Memory B cell (primary cell): Measurements from ENCODE around the gene SEZ6L.

Experiments used
- ATAC-seq: fragments of 150-1000 bp; cut with Tn5 transposase; 2 replicates; pipeline ENCODE4 v1.10.0; 2021; ENCODE audit warnings: low read depth, mild to moderate bottlenecking, moderate library complexity
- DNase-seq, 2 donors: peaks; one replicate each; pipeline ENCODE4 v3.0.0; 2022; ENCODE audit warnings: low spot score in 2 of 2
- H3K27ac Mint-ChIP-seq: one replicate; pipeline ENCODE4 v1.8.0; 2022; ENCODE audit warnings: mild to moderate bottlenecking, moderate library complexity, mixed read lengths
- H3K27me3 Mint-ChIP-seq: one replicate; pipeline ENCODE4 v1.8.0; 2022; ENCODE audit warnings: mixed read lengths
- H3K36me3 Mint-ChIP-seq: one replicate; pipeline ENCODE4 v1.8.0; 2022; ENCODE audit warnings: mild to moderate bottlenecking, mixed read lengths
- H3K4me1 Mint-ChIP-seq: one replicate; pipeline ENCODE4 v1.8.0; 2022; ENCODE audit warnings: mixed read lengths
- H3K4me3 Mint-ChIP-seq: one replicate; pipeline ENCODE4 v1.8.0; 2022; ENCODE audit warnings: mild to moderate bottlenecking, moderate library complexity, mixed read lengths
- H3K9me3 Mint-ChIP-seq: one replicate; pipeline ENCODE4 v1.8.0; 2022; ENCODE audit warnings: mixed read lengths

The SEZ6L gene

DNA sequence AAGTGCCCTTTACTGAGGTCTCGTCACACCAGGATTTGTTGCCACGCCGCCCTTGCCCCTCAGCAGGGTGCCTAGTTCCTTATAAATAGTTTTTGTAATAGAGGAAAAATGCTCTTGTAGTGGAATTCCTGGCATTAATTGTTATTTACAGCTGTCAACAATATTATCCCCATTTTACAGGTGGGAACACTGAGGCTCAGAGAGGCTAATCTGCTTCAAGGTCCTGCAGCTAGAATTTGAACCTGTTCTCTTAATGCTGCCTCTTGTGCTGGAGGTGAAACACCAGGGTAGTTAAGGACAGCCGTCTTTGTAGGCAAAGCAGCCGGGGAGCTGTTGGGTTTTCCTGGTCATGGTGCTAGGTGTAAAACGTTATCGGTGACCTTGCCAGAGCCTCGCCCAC lies 159.0 kb downstream of the SEZ6L start:
- H3K4me3 Mint-ChIP-seq = no peak overlapping the region
- no peak for ATAC-seq
- no peaks in the 10 kb centered on the region for H3K36me3 Mint-ChIP-seq
- H3K27me3 Mint-ChIP-seq = peaks cover 19% of the 10 kb centered on the region
- no peak for DNase-seq
- peaks cover 3% of the 10 kb centered on the region for H3K4me1 Mint-ChIP-seq
- H3K9me3 Mint-ChIP-seq = no peaks in the 10 kb centered on the region
- no peak overlapping the region for H3K27ac Mint-ChIP-seq

DNA sequence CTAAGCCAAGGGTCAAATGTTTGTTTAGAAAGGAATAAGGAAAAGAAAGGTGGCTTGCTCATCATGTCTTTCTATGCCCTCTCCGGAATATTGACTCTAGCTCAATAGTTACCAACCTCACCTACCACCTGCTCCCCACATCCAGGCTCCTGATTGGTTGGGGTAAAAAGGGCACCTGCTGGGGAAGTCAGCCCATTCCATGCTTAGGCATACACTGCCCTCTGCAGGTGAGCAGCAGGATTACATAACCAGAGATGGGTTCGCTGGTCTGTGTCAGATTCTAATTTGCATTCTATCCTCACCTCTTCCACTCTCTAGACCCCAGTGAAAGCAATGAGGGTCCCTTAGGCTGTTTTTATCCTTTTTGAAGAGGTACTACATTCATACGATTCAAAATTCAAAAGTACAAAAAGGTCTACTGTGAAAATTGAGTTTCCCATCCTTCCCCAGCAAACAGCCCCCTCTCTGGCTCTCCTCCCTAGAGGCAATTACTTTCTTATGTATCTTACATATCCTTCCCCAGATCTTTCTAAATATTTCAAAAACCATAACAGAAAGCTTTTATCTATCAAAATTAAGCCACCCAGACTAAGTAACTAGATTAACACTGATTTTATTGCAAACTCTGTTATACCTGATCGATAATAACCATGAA lies 161.8 kb downstream of the SEZ6L start:
- peaks cover 14% of the 10 kb centered on the region for H3K27me3 Mint-ChIP-seq
- H3K9me3 Mint-ChIP-seq = no peaks in the 10 kb centered on the region
- H3K4me3 Mint-ChIP-seq = no peak overlapping the region
- peak; percentile 48 to 57 for DNase-seq
- no peak overlapping the region for H3K27ac Mint-ChIP-seq
- ATAC-seq = peak; percentile 83
- H3K4me1 Mint-ChIP-seq = peaks cover 3% of the 10 kb centered on the region
- no peaks in the 10 kb centered on the region for H3K36me3 Mint-ChIP-seq

DNA sequence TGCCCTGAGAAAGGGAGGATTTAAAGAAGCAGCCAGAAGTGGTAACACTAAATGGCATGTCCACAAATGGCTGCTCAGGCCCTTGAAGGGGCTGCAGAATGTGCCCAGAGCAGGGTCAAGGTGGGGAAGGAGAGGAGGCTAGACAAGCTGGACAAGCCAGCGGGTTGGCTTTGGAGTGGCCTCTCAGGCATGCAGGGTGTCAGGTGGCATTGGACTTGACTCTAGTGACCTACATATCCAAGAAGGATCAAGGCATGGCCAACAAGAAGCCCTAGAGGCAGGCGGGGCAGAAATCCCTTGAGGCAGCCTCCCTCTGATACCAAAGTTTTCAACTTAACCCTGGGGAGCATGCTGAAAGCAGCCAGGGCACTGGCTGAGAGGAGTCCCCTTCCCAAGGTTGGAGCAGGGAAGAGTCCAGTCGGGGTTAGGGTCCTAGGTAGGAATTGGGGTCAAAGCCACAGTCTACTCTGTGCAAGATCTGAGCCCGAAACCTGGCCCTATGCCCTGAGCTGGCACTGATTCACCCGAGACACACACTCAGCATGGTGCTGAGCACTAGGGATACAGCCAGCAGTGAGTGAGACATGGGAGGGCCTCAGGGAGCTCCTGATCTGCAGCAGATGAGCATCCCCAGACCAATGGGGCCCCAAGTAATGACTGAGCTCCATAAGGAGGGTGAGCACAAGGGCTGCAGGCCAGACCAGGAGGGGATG lies 164.0 kb downstream of the SEZ6L start:
- H3K27ac Mint-ChIP-seq = no peak overlapping the region
- no peak for DNase-seq
- H3K36me3 Mint-ChIP-seq = no peaks in the 10 kb centered on the region
- no peaks in the 10 kb centered on the region for H3K9me3 Mint-ChIP-seq
- no peak for ATAC-seq
- H3K4me1 Mint-ChIP-seq = no peaks in the 10 kb centered on the region
- H3K4me3 Mint-ChIP-seq = no peak overlapping the region
- peaks cover 10% of the 10 kb centered on the region for H3K27me3 Mint-ChIP-seq

DNA sequence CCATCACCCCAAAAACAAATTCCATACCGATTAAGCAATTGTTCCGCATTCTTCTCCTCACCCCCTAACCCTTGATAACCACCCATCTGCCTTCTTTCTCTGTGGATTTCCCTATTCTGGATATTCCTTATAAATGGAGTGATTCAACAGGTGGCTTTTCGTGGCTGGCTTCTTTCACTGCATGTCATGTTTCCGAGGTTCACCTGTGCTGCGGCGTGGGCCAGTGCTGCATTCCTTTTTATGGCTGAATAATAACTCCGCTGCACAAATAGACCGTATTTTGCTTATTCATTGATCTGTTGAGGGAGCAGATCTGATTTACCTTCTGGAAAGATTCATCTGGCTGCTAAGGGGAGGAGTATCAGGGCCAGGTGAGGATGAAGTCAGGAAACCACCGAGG lies 165.0 kb downstream of the SEZ6L start:
- H3K27me3 Mint-ChIP-seq = peaks cover 11% of the 10 kb centered on the region
- ATAC-seq (no peak), DNase-seq (no peak)
- no peaks in the 10 kb centered on the region for H3K36me3 Mint-ChIP-seq
- H3K9me3 Mint-ChIP-seq = no peaks in the 10 kb centered on the region
- H3K27ac Mint-ChIP-seq = no peak overlapping the region
- H3K4me3 Mint-ChIP-seq = no peak overlapping the region
- H3K4me1 Mint-ChIP-seq = no peaks in the 10 kb centered on the region

DNA sequence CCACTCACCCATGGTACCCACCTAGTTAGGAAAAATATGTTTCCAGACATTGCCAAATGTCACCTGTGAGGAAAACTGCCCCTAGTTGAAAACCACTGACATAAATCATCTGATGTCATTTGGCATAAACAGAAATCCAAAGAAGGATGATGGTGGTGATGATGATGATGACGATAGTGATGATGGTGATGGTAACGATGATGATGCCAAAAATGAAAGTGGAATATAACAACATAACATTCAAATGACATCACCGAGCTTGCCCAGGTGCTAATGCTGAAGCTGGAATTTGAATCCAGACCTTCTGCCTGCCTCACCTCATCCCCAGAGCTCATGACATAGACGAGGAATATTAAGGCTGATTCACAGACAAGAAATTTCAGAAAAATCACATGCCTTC lies 167.5 kb downstream of the SEZ6L start:
- H3K9me3 Mint-ChIP-seq = no peaks in the 10 kb centered on the region

DNA sequence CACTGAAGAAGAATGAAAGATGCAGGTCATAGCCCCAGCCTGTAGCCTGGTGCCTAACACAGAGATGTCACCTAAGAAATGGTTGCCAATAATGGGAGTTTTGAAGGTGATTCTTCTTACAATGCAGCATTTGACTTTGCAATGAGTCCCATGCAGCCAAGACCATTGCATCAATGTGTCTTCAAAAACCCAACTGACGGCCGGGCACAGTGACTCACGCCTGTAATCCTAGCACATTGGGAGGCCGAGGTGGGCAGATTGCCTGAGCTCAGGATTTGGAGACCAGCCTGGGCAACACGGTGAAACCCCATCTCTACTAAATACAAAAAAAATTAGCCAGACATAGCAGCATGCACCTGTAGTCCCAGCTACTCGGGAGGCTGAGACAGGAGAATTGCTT lies 170.5 kb downstream of the SEZ6L start:
- H3K27ac Mint-ChIP-seq = no peak overlapping the region
- H3K4me3 Mint-ChIP-seq = no peak overlapping the region
- ATAC-seq (no peak), DNase-seq (no peak)
- H3K9me3 Mint-ChIP-seq = no peaks in the 10 kb centered on the region
- H3K36me3 Mint-ChIP-seq = no peaks in the 10 kb centered on the region
- H3K4me1 Mint-ChIP-seq = no peaks in the 10 kb centered on the region
- peaks cover 18% of the 10 kb centered on the region for H3K27me3 Mint-ChIP-seq

More for the DNA sequence above, 167.5 kb downstream of the SEZ6L start:
- ATAC-seq = no peak
- Mint-ChIP-seq H3K36me3 (no peaks in the 10 kb centered on the region), H3K27me3 (peaks cover 23% of the 10 kb centered on the region), H3K4me3 (no peak overlapping the region), H3K4me1 (no peaks in the 10 kb centered on the region), H3K27ac (no peak overlapping the region)
- DNase-seq = no peak

DNA sequence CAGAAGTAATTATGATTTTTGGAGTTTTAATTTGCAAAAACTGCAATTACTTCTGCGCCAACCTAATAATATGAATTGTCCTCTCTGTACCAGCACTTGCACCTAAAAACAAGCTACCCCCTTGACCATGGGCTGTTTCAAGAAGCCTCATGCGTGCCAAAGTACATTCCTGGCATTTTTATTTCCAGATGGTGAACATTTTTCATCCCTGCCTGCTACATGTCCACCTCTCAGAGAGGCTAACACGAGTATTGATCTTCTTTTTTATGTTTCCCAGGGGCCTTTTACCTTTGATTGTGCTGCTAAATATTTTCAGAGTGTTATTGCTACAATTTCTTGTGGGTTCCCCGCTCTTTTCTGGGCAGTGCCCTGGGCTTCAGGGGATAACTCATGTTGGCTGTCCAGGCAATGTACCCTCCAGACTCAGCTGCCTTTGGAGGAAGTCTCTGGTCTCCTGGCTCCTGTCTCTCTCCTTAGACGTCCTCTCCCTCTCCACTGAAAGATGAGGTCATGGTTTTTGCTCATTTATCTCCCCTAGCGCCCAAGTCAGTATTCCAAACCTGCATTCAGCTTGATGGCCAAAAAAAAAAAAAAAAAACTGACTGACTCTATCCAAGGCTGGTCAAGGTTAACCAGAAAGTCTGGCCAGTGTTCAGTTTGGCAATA lies 173.6 kb downstream of the SEZ6L start:
- ATAC-seq = no peak
- peaks cover 2% of the 10 kb centered on the region for H3K9me3 Mint-ChIP-seq
- no peak overlapping the region for H3K4me3 Mint-ChIP-seq
- H3K27ac Mint-ChIP-seq = no peak overlapping the region
- no peaks in the 10 kb centered on the region for H3K36me3 Mint-ChIP-seq
- H3K4me1 Mint-ChIP-seq = no peaks in the 10 kb centered on the region
- peaks cover 24% of the 10 kb centered on the region for H3K27me3 Mint-ChIP-seq
- DNase-seq = no peak

DNA sequence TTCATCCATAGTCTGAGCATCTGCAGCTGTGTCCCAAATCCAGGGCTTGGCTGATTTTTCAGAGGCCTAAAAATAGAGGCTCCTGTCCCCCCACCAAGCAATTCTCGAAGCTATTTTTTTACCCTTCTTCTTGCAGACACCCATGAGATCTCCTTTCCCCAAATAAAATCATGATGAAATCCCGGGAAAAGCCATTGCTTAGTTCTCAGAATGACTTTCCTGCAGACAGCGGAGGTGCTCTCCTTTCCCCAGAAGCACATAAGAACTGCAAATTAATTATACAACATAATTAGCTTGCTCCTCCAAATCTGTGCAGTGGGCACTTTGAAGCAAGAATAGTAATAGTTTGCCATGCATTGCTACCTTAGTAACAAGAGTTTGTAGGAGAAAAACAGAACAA lies 176.2 kb downstream of the SEZ6L start:
- Mint-ChIP-seq H3K36me3 (peaks cover 1% of the 10 kb centered on the region), H3K27ac (no peak overlapping the region), H3K4me3 (no peak overlapping the region), H3K4me1 (no peaks in the 10 kb centered on the region), H3K9me3 (peaks cover 4% of the 10 kb centered on the region), H3K27me3 (peaks cover 20% of the 10 kb centered on the region)
- ATAC-seq (no peak), DNase-seq (no peak)

DNA sequence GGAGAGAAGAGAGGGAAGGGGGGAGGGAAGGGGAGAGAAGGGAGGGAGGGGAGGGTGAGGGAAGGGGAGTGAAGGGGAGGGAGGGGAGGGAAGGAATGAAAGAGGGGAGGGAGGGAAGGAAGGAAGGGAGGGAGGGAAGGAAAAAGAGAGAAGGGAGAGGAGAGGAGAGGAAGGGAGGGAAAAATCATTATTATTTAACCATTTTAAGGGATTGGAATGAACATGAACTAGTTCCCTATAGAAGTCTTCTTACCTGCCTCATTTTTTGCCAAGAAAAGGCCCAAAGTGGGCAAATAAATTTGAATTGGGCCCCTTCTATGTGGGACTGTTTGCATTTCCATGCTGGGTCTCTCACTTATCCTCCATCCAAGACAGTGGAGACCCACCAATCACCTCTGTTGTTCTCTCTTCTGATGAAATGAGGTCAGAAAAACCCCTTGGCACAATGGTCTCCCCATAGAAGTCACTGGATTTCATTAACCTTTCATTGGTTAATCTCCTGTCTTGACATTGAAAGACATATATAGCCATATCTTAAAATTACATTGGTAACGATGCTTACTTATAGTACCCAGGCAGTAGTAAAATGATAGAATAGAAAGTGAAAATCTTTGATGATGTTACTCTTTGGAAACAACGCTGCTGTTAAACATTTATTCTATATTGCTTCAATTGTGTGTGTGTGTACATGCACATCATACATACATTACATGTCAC lies 179.7 kb downstream of the SEZ6L start:
- Mint-ChIP-seq H3K4me3 (no peak overlapping the region), H3K27me3 (peaks cover 18% of the 10 kb centered on the region), H3K9me3 (peaks cover 4% of the 10 kb centered on the region), H3K36me3 (peaks cover 1% of the 10 kb centered on the region), H3K27ac (no peak overlapping the region), H3K4me1 (no peaks in the 10 kb centered on the region)
- no peak for ATAC-seq
- no peak for DNase-seq

DNA sequence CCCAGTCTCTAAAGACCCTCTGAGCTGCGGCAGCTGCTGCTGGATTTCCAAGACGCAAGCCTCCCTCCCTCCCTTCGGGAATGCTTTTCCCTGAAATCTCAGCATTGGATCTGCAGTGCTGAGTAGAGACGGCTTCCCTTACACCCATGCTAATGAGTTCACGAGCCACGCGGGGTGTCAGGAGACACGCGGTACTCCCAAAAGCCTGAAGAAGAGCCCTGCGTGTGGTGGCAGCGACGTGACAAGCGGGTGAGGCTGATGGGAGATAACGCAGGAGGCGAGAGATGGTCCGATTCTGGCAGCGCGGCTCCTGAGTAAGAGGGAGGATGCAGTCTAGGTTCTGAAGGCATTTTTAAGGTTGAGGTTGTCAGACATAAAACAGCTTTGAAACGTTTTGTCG lies 185.4 kb downstream of the SEZ6L start:
- ATAC-seq (no peak), DNase-seq (no peak)
- Mint-ChIP-seq H3K36me3 (no peaks in the 10 kb centered on the region), H3K4me1 (no peaks in the 10 kb centered on the region), H3K27me3 (peaks cover 17% of the 10 kb centered on the region), H3K9me3 (no peaks in the 10 kb centered on the region), H3K27ac (no peak overlapping the region), H3K4me3 (no peak overlapping the region)

DNA sequence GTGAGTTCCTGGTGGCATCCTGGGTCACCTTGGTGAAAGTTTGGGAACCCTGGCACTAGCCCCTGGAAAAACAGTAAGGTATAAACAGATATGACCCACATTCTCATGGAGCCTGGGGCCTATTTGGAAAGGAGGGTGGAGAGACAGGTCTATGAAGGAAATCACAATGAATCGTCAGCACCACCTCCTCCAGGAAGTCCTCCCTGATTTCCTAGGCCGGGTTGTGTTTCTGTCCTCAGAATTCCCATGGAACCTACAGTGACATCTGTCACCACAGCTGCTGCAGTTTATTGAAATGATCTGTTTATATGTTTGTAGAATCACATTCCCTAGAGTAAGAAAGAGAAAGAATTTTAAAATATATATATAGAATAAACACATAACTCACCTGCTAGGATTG lies 188.0 kb downstream of the SEZ6L start:
- peaks cover 15% of the 10 kb centered on the region for H3K27me3 Mint-ChIP-seq
- H3K9me3 Mint-ChIP-seq = no peaks in the 10 kb centered on the region
- H3K4me3 Mint-ChIP-seq = no peak overlapping the region
- H3K4me1 Mint-ChIP-seq = no peaks in the 10 kb centered on the region
- DNase-seq (no peak), ATAC-seq (no peak)
- no peaks in the 10 kb centered on the region for H3K36me3 Mint-ChIP-seq
- no peak overlapping the region for H3K27ac Mint-ChIP-seq

DNA sequence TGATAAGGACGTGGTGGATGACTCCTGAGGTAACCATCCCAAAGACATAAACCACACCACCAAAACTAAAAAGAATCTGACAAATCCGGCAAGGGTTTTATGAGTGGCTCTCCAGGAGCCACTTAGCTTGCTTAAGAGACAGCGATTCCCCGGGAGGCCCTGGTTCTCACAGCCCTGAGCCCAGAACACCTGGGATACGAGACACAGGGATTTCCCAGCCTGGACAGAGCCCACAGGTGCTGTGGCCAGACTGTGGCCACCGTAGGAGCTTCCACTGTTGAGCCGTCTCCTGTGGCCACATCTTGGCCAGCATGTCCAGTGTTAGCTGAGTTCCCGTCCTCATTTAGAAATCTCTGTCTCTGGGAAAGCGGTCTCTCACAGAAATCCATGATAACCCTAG lies 188.6 kb downstream of the SEZ6L start:
- Mint-ChIP-seq H3K27me3 (peaks cover 15% of the 10 kb centered on the region), H3K4me1 (no peaks in the 10 kb centered on the region), H3K36me3 (no peaks in the 10 kb centered on the region), H3K4me3 (no peak overlapping the region), H3K27ac (no peak overlapping the region), H3K9me3 (no peaks in the 10 kb centered on the region)
- ATAC-seq (no peak), DNase-seq (no peak)

DNA sequence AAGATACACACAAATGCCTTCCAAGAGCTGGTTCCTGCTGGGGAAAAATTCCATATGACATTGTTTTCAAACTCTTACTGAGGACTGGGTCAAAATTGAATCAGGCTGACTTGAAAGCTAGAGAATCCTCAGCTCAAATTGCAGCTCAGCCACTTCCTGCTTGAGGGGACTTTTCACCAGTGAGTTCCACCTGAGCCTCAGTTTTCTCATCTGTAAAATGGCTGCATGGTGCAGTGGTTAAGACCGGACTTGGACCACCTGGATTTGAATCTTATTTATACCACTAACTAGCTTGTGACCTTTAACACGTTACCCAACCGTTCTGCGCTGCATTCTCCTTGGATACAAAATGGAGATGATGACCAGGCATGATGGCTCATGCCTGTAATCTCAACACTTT lies 189.9 kb downstream of the SEZ6L start:
- Mint-ChIP-seq H3K4me1 (no peaks in the 10 kb centered on the region), H3K4me3 (no peak overlapping the region), H3K36me3 (no peaks in the 10 kb centered on the region), H3K9me3 (no peaks in the 10 kb centered on the region), H3K27ac (no peak overlapping the region), H3K27me3 (peaks cover 7% of the 10 kb centered on the region)
- ATAC-seq (no peak), DNase-seq (no peak)

DNA sequence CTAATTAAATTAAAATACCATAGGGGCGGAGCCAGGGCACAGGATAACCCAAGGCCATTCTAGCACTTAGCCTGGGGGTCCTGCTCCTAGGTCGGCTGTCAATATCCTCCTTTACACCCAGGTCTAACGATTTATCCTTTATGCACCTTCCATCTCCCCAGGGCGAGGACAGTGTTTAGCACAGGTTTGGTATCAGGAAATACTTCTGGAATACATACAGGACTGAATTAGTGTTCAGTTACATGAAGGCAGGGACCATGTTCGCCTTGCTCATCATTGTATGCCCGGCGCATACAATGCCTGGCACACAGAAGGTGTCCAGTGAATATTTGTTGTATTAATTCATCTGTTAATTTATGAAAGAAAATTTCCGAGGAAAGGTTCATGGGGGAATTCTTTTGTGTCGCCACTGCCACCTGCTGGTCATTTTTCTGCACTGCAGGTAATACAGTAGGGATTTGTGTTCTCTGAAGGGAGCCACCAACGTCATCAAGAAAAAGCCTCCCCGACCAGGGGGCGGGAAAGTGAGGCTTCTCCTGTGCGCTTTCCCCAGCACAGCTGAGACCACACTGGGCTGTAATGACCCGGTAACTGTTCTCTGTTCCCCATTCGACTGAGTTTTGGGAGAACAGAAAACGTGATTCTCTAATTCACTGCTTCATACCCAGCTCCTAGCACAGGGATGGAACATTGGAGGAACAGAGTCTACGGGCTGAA lies 191.1 kb downstream of the SEZ6L start:
- ATAC-seq = peak; percentile 60
- H3K4me1 Mint-ChIP-seq = no peaks in the 10 kb centered on the region
- no peak overlapping the region for H3K27ac Mint-ChIP-seq
- H3K4me3 Mint-ChIP-seq = no peak overlapping the region
- H3K36me3 Mint-ChIP-seq = no peaks in the 10 kb centered on the region
- no peaks in the 10 kb centered on the region for H3K27me3 Mint-ChIP-seq
- DNase-seq = peak; percentile 46 to 63
- no peaks in the 10 kb centered on the region for H3K9me3 Mint-ChIP-seq
